ENCODE results near the gene BLOC1S4.
"Not testable (repeated sequence)": the region's sequence is repeated elsewhere in the genome, so short reads cannot be mapped to it uniquely, and the experiment has no call there.

The BLOC1S4 gene

GRCh38 chr4:6716018-6716911 lies at the start of gene BLOC1S4:
BLOC1S4 (plus strand) TSS chr4:6716174; CDS start chr4:6716210, 36 bp downstream.
- DNase-seq = peak; percentile 86

GRCh38 chr4:6668391-6668790 lies 47.6 kb upstream of the BLOC1S4 start:
- DNase-seq = no peak

- no peak for DNase-seq
Observed at GRCh38 chr4:6671648-6672047, 44.3 kb upstream of the BLOC1S4 start.

GRCh38 chr4:6672131-6672530 lies 43.8 kb upstream of the BLOC1S4 start:
- DNase-seq = no peak

GRCh38 chr4:6672541-6673190 lies 43.3 kb upstream of the BLOC1S4 start:
- not testable (repeated sequence) for DNase-seq

GRCh38 chr4:6673191-6673659 lies 42.7 kb upstream of the BLOC1S4 start:
- DNase-seq = not testable (repeated sequence)

- DNase-seq = peak; percentile 92
Observed at GRCh38 chr4:6673660-6674499, 42.1 kb upstream of the BLOC1S4 start.

GRCh38 chr4:6674500-6675149 lies 41.3 kb upstream of the BLOC1S4 start:
- no peak for DNase-seq

- no peak for DNase-seq
Observed at GRCh38 chr4:6676722-6677558, 39.0 kb upstream of the BLOC1S4 start.

- DNase-seq = no peak
Observed at GRCh38 chr4:6680372-6681034, 35.5 kb upstream of the BLOC1S4 start.

- no peak for DNase-seq
Observed at GRCh38 chr4:6681191-6681590, 34.8 kb upstream of the BLOC1S4 start.

GRCh38 chr4:6682862-6683590 lies 32.9 kb upstream of the BLOC1S4 start:
- DNase-seq = no peak

GRCh38 chr4:6684656-6685055 lies 31.3 kb upstream of the BLOC1S4 start:
- DNase-seq = no peak

GRCh38 chr4:6686104-6686787 lies 29.7 kb upstream of the BLOC1S4 start:
- no peak for DNase-seq

GRCh38 chr4:6687947-6688878 lies 27.8 kb upstream of the BLOC1S4 start:
- DNase-seq = no peak

GRCh38 chr4:6688879-6689505 lies 27.0 kb upstream of the BLOC1S4 start:
- peak; percentile 82 for DNase-seq

GRCh38 chr4:6689506-6689960 lies 26.4 kb upstream of the BLOC1S4 start:
- DNase-seq = no peak

GRCh38 chr4:6692379-6692778 lies 23.6 kb upstream of the BLOC1S4 start:
- no peak for DNase-seq
